Neural cell (in vitro differentiated cells): ENCODE data around the gene TMEM240.
"Not testable (repeated sequence)": the region's sequence is repeated elsewhere in the genome, so short reads cannot be mapped to it uniquely, and the experiment has no call there.

ENCODE experiments used
- EP300 ChIP-seq: fragments of 450-650 bp; conservative IDR thresholded peaks from 2 replicates; pipeline ENCODE4 v1.6.1; 2014; ENCODE audit warnings: antibody characterized with exemption, mild to moderate bottlenecking, moderate library complexity; ENCODE audit not compliant: poor library complexity, severe bottlenecking
- POLR2AphosphoS5 ChIP-seq: IDR thresholded peaks from 2 replicates; pipeline ENCODE4 v1.6.1; 2012
- TF ChIP-seq, protein P1 (sequence below): fragments of 450-650 bp; IDR thresholded peaks from 2 replicates; pipeline ENCODE4 v1.5.1; 2014; ENCODE audit warnings: antibody characterized with exemption, mild to moderate bottlenecking, moderate library complexity; ENCODE audit not compliant: poor library complexity, severe bottlenecking

DNA sequence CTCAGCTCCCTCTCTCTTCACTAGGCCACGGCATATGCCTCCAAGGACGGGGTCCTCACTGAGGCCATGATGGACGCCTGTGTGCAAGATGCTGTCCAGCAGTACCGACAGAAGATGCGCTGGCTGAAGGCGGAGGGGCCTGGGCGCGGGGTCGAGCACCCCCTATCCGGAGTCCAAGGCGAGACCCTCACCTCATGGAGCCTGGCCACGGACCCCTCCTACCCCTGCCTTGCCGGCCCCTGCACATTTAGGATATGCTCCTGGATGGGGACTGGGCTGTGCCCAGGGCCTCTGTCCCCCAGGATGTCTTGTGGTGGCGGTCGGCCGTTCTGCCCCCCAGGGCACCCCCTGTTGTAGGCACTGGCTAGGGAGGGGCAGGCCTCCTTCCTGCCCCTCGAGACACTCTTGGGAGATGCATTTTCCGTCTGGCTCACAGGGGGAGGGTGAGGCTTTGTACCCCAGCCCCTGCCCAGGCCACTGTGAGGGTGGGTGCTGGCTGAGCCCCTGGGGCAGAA lies 44.9 kb downstream of the TMEM240 start:
- TF ChIP-seq, protein P1, sequence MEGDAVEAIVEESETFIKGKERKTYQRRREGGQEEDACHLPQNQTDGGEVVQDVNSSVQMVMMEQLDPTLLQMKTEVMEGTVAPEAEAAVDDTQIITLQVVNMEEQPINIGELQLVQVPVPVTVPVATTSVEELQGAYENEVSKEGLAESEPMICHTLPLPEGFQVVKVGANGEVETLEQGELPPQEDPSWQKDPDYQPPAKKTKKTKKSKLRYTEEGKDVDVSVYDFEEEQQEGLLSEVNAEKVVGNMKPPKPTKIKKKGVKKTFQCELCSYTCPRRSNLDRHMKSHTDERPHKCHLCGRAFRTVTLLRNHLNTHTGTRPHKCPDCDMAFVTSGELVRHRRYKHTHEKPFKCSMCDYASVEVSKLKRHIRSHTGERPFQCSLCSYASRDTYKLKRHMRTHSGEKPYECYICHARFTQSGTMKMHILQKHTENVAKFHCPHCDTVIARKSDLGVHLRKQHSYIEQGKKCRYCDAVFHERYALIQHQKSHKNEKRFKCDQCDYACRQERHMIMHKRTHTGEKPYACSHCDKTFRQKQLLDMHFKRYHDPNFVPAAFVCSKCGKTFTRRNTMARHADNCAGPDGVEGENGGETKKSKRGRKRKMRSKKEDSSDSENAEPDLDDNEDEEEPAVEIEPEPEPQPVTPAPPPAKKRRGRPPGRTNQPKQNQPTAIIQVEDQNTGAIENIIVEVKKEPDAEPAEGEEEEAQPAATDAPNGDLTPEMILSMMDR = not testable (repeated sequence)
- not testable (repeated sequence) for TF ChIP-seq POLR2AphosphoS5, EP300
